Measurements from ENCODE around the gene PDE4D.

GRCh38 chr5:59000211-59000610, 893.3 kb downstream of the PDE4D start:
- TF ChIP-seq CTCF (IDR thresholded peaks at IDR 0.05), result no peak
- TF ChIP-seq POLR2AphosphoS5 (IDR thresholded peaks at IDR 0.05; ENCODE audit: low read depth, low read length), result no peak
- no peak for TF ChIP-seq REST (IDR thresholded peaks at IDR 0.05; ENCODE audit: insufficient read depth in 1 of 2, low read depth in 2 of 2, low read length in 1 of 2)
- TF ChIP-seq SIN3A (IDR thresholded peaks at IDR 0.05; ENCODE audit: borderline replicate concordance, insufficient read depth, low read depth, low read length), result no peak
